GM19452 (cell line): ENCODE results near the gene UBTF.

Experiments used
- ATAC-seq: cut with Tn5 transposase; IDR thresholded peaks from one replicate; pipeline ENCODE4 v1.9.1; 2021; ENCODE audit not compliant: unreplicated experiment

UBTF gene

GRCh38 chr17:44214230-44214494 is 5.3 kb downstream of the UBTF start:
- no peak for ATAC-seq

GRCh38 chr17:44213403-44214229 is 5.9 kb downstream of the UBTF start:
- no peak for ATAC-seq

- ATAC-seq, result no peak
Observed at GRCh38 chr17:44212507-44213402, 6.7 kb downstream of the UBTF start.

GRCh38 chr17:44211281-44212265 is 7.9 kb downstream of the UBTF start:
- no peak for ATAC-seq

GRCh38 chr17:44210342-44211192 is 8.9 kb downstream of the UBTF start:
- ATAC-seq, result peak; percentile 85

- ATAC-seq, result no peak
Observed at GRCh38 chr17:44209786-44210341, 9.6 kb downstream of the UBTF start.

- no peak for ATAC-seq
Observed at GRCh38 chr17:44207743-44208142, 11.7 kb downstream of the UBTF start.

GRCh38 chr17:44207319-44207718 is 12.2 kb downstream of the UBTF start:
- ATAC-seq, result no peak

- ATAC-seq, result no peak
Observed at GRCh38 chr17:44206825-44207155, 12.7 kb downstream of the UBTF start.

- no peak for ATAC-seq
Observed at GRCh38 chr17:44205962-44206824, 13.3 kb downstream of the UBTF start.

GRCh38 chr17:44204441-44204882 is 15.0 kb downstream of the UBTF start:
- no peak for ATAC-seq

- no peak for ATAC-seq
Observed at GRCh38 chr17:44203731-44204440, 15.6 kb downstream of the UBTF start.

GRCh38 chr17:44202756-44203155 is 16.7 kb downstream of the UBTF start:
- ATAC-seq, result no peak

GRCh38 chr17:44200478-44201155 is 18.9 kb downstream of the UBTF start:
- no peak for ATAC-seq

GRCh38 chr17:44199553-44200477 is 19.7 kb downstream of the UBTF start, which contains the start of gene ATXN7L3:
TSS of gene ATXN7L3 (minus strand) at chr17:44199884. CDS start at chr17:44198070, 1,814 bp downstream.
- ATAC-seq, result peak; percentile 62

- peak; percentile 16 for ATAC-seq
Observed at GRCh38 chr17:44198721-44199552, 20.5 kb downstream of the UBTF start.
